Gastroesophageal sphincter (tissue), 3 donors: ENCODE measurements around the gene SMIM29.

Experiments
- CTCF ChIP-seq, 4 experiments: fragments of 200-600 bp in 2 of 4; fragments of 450-650 bp in 2 of 4; sonication (generic) in 1 of 4; IDR thresholded peaks; one replicate each; pipeline ENCODE4 v1.5.1; 2017 to 2019; ENCODE audit warnings: antibody characterized with exemption in 4 of 4, mild to moderate bottlenecking in 2 of 4, moderate library complexity in 2 of 4
- POLR2A ChIP-seq, 2 donors: fragments of 450-650 bp; IDR thresholded peaks; one replicate each; pipeline ENCODE4 v1.6.1; 2017; ENCODE audit warnings: antibody characterized with exemption in 2 of 2, mild to moderate bottlenecking in 2 of 2, moderate library complexity in 1 of 2
- POLR2AphosphoS5 ChIP-seq: sonication (generic); formaldehyde crosslinking; IDR thresholded peaks from one replicate; pipeline ENCODE4 v1.6.1; 2017; ENCODE audit warnings: antibody characterized with exemption

GRCh38 chr6:34280216-34280615, 31.4 kb upstream of the SMIM29 start:
- no peak for TF ChIP-seq POLR2A (IDR thresholded peaks at IDR 0.05)
- no peak for TF ChIP-seq POLR2AphosphoS5
- TF ChIP-seq CTCF (IDR thresholded peaks at IDR 0.05), result no peak
